Nephron (organoid): ENCODE data around the gene DPYD.

Source experiments
- H3K27ac Mint-ChIP-seq, 3 experiments: 2 replicates each; pipeline ENCODE4 v1.8.0; 2020; ENCODE audit warnings: mixed read lengths in 3 of 3, mild to moderate bottlenecking in 2 of 3, moderate library complexity in 1 of 3
- H3K27me3 Mint-ChIP-seq: 2 replicates; pipeline ENCODE4 v1.8.0; 2021; ENCODE audit warnings: low read depth, mild to moderate bottlenecking, moderate library complexity, mixed read lengths
- H3K36me3 Mint-ChIP-seq: 2 replicates; pipeline ENCODE4 v1.8.0; 2020; ENCODE audit warnings: low read depth, mixed read lengths
- H3K4me1 Mint-ChIP-seq: 2 replicates; pipeline ENCODE4 v1.8.0; 2020; ENCODE audit warnings: mixed read lengths
- H3K4me3 Mint-ChIP-seq, 3 experiments: 2 replicates each; pipeline ENCODE4 v1.8.0; 2020; ENCODE audit warnings: mild to moderate bottlenecking in 3 of 3, mixed read lengths in 3 of 3, moderate library complexity in 2 of 3
- H3K9me3 Mint-ChIP-seq: 2 replicates; pipeline ENCODE4 v1.8.0; 2020; ENCODE audit warnings: mixed read lengths
- TF ChIP-seq, protein P1 (sequence below), 3 experiments: fragments of 200-600 bp; sonication (generic); IDR thresholded peaks; one replicate each; pipeline ENCODE4 v1.5.0; 2021; ENCODE audit warnings: antibody characterized with exemption in 3 of 3; ENCODE audit not compliant: unreplicated experiment in 3 of 3

DPYD gene

DNA sequence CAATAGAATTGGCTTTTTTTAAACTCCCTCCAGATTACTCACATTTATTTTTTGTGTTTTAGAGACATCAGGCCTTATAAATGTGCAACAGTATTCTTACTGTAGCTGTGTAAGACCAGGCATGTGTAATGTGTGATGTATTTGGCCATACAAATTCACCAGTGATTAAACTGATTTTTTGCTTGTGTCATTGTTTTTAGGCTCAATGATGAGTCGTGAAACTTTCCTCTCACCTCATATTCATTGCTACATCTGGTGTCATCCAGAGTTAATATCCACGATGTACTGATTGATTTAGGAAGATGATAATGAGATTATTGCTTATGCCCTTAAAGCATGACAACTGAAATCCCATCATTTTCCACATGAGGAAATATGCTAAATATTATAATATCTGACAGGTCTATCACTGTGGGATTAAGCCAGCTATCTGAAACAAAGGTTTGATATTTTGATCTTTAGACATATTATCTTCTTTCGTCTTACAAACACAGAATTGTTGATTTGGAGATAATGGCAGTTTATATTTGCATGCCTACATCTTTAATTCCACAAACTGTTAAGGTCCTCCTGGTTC lies 711.4 kb downstream of the DPYD start:
- TF ChIP-seq, protein P1, sequence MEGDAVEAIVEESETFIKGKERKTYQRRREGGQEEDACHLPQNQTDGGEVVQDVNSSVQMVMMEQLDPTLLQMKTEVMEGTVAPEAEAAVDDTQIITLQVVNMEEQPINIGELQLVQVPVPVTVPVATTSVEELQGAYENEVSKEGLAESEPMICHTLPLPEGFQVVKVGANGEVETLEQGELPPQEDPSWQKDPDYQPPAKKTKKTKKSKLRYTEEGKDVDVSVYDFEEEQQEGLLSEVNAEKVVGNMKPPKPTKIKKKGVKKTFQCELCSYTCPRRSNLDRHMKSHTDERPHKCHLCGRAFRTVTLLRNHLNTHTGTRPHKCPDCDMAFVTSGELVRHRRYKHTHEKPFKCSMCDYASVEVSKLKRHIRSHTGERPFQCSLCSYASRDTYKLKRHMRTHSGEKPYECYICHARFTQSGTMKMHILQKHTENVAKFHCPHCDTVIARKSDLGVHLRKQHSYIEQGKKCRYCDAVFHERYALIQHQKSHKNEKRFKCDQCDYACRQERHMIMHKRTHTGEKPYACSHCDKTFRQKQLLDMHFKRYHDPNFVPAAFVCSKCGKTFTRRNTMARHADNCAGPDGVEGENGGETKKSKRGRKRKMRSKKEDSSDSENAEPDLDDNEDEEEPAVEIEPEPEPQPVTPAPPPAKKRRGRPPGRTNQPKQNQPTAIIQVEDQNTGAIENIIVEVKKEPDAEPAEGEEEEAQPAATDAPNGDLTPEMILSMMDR (IDR thresholded peaks at IDR 0.05; ENCODE audit: unreplicated experiment in 3 of 3): no peak
- Mint-ChIP-seq H3K4me3 (no peak overlapping the region), H3K9me3 (no peaks in the 10 kb centered on the region), H3K4me1 (peaks cover 2% of the 10 kb centered on the region), H3K36me3 (no peaks in the 10 kb centered on the region), H3K27ac (no peak overlapping the region), H3K27me3 (no peaks in the 10 kb centered on the region)

DNA sequence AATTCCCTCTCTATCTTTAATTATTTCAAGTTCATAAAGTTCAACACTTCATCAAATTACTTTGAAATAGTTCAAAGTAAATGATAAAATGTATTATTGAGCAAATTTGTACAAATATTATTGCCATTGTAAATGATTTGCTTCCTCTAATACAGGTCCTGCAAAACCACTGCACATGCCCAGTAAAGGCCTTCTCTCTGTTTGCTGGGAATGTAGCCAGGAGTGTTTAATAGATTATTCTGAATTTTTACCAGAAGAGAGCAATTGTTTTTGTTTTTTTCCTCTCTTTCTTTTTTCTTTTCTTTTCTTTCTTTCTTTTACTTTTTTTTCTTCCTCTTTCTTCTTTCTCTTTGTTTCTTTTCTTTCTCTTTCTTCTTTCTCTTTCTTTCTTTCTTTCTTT lies 713.0 kb downstream of the DPYD start:
- Mint-ChIP-seq H3K27ac (no peak overlapping the region), H3K36me3 (no peaks in the 10 kb centered on the region), H3K27me3 (no peaks in the 10 kb centered on the region), H3K4me3 (no peak overlapping the region), H3K4me1 (peaks cover 10% of the 10 kb centered on the region), H3K9me3 (no peaks in the 10 kb centered on the region)
- TF ChIP-seq, protein P1 (IDR thresholded peaks at IDR 0.05; ENCODE audit: unreplicated experiment in 3 of 3): no peak

DNA sequence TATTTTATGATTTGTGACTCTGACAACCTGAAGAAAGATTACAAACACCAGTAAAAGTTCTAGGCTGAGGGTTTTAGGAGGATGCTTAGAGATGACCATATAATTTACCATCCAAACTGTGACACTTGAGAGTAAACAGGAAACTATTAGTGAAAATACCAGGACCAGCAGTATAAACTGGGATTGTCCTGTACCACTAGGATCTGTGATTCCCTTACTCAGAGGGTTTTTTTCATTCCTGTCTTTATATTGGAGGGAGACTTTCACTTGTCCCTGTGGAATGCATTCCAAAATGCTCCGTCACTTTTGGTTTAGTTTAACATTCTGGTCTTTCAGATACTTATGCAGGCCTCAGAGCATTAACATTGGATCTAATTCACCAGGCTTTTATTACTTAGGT lies 716.4 kb downstream of the DPYD start:
- H3K27me3 Mint-ChIP-seq: no peaks in the 10 kb centered on the region
- no peaks in the 10 kb centered on the region for H3K36me3 Mint-ChIP-seq
- peaks cover 14% of the 10 kb centered on the region for H3K4me1 Mint-ChIP-seq
- no peak overlapping the region for H3K27ac Mint-ChIP-seq
- TF ChIP-seq, protein P1 (IDR thresholded peaks at IDR 0.05; ENCODE audit: unreplicated experiment in 3 of 3): no peak
- H3K9me3 Mint-ChIP-seq: no peaks in the 10 kb centered on the region
- no peak overlapping the region for H3K4me3 Mint-ChIP-seq

DNA sequence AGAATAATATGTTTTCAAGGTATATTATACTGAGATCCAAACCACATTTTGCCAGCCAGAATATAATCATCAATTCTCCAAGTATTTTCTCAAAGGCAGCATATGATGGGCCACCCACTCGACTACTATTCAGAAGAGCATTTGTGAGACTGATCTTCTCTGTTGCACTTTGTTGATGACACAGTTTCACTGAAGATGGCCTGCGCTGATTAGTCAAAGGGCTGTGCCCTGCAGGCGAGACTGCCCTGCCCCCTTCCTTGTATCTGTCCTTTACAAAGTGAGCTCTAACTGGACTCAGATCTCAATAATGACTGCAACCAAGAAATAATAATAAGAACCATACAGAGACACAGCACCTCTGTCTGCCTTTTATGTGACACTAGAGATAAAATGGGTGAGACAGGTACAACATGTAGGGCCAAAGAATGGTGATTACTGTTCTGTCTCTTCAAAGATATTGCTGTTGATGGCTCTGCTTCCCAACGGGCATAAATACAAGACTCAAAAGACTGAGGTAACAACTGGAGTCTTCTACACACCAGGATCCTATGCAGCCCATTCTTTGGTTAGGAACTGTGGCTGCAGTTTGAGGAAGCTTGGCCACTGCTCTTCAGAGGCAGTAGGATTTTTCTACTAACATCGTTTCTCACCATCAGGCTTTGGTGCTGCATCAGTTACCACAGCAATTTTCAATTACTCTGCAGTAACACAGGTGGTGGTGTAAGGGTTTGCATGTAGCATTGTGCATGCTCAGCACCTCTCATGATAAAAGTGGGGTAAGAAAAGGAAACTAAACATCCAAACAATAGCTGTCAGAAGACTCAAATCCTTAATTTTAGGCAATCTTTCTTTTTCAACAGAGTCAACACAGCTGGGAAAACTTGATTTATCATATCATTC lies 718.1 kb downstream of the DPYD start:
- no peaks in the 10 kb centered on the region for H3K27me3 Mint-ChIP-seq
- TF ChIP-seq, protein P1 (IDR thresholded peaks at IDR 0.05; ENCODE audit: unreplicated experiment in 3 of 3): no peak
- no peaks in the 10 kb centered on the region for H3K36me3 Mint-ChIP-seq
- H3K4me3 Mint-ChIP-seq: no peak overlapping the region
- H3K9me3 Mint-ChIP-seq: no peaks in the 10 kb centered on the region
- H3K27ac Mint-ChIP-seq: no peak overlapping the region
- peaks cover 14% of the 10 kb centered on the region for H3K4me1 Mint-ChIP-seq

DNA sequence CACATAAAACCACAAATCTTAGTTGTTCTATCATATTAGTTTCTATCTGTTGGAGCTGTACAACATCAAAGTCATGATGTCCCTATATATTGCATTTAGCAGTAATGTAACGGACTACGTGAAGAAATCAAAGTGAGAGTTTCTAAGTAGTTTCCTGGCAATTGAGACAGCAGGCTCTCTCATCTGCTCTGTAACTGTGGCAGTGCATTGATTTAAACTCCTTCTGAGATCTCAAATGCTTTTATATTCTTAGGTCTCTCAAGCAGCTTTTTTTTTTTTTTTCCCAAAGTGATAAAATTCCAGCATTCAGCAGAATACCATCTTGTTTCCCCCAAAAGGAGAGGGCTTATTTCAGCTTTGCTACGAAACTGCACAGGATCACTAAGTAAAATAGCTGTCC lies 719.2 kb downstream of the DPYD start:
- no peaks in the 10 kb centered on the region for H3K36me3 Mint-ChIP-seq
- TF ChIP-seq, protein P1 (IDR thresholded peaks at IDR 0.05; ENCODE audit: unreplicated experiment in 3 of 3): no peak
- no peaks in the 10 kb centered on the region for H3K27me3 Mint-ChIP-seq
- H3K9me3 Mint-ChIP-seq: no peaks in the 10 kb centered on the region
- peaks cover 14% of the 10 kb centered on the region for H3K4me1 Mint-ChIP-seq
- H3K4me3 Mint-ChIP-seq: no peak overlapping the region
- no peak overlapping the region for H3K27ac Mint-ChIP-seq
